ENCODE results near the gene C2orf76.

The C2orf76 gene

GRCh38 chr2:119338826-119339561 lies 27.6 kb downstream of the C2orf76 start:
- Histone ChIP-seq H3K27me3 (ENCODE audit: low read depth) (no peaks in the 10 kb centered on the region), H3K9me3 (no peaks in the 10 kb centered on the region), H3K36me3 (replicated peaks) (no peaks in the 10 kb centered on the region), H3K4me3 (no peak overlapping the region), H3K4me1 (0 out of 2 replicates have a peak, but pooled peaks cover 3% of the 10 kb centered on the region)
- no peak for DNase-seq (ENCODE audit: low spot score in 2 of 2)
- in situ Hi-C loops (cut with MboI; ENCODE audit: low sequenced_read_pairs): no loop called here

DNA sequence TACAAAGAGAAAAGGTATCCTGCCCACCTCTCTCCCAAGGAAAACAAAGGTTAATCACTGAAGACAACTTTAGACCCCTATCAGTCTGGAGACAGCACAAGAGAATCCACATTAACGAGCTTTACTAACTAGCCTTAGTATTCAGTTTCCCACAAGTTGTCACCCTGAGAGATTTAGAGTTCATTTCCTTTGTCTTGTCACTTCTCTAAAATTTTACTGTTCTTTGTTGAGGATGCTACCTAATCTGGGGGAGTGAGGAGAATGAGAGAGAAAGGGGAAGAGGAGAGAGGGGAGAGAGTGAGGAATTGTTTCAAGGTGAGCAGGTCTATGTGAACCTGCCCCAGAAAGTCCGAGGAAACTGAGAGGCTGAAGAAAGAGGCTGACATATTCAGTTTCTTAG lies 28.4 kb downstream of the C2orf76 start:
- Histone ChIP-seq H3K4me1 (no peaks in the 10 kb centered on the region), H3K27me3 (ENCODE audit: low read depth) (no peaks in the 10 kb centered on the region), H3K4me3 (no peak overlapping the region), H3K9me3 (no peaks in the 10 kb centered on the region), H3K36me3 (replicated peaks) (no peaks in the 10 kb centered on the region)
- in situ Hi-C loops (cut with MboI; ENCODE audit: low sequenced_read_pairs): no loop called here
- no peak for DNase-seq (ENCODE audit: low spot score in 2 of 2)

DNA sequence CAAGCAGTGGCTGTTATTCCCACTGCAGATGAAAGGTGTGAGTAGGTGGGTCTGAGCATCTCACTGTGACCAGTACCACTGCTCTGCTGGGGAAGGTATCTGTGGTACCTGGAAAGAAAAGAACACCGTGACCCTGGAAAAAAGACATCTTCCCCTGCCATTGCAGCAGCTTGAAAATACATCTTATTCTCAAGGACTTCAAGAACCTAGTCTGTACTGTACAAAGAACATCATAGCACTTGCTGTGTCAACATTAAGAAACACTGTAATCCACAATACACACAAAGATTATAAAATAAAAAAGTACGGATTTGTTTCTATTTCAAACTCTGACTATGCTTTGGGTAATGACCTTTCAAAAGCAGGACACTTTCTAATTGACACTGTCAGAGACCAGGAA lies 28.9 kb downstream of the C2orf76 start:
- Histone ChIP-seq H3K4me1 (no peaks in the 10 kb centered on the region), H3K4me3 (no peak overlapping the region), H3K36me3 (replicated peaks) (no peaks in the 10 kb centered on the region), H3K27me3 (ENCODE audit: low read depth) (no peaks in the 10 kb centered on the region), H3K9me3 (no peaks in the 10 kb centered on the region)
- no peak for DNase-seq (ENCODE audit: low spot score in 2 of 2)
- in situ Hi-C loops (cut with MboI; ENCODE audit: low sequenced_read_pairs): no loop called here

GRCh38 chr2:119333833-119334232 lies 32.8 kb downstream of the C2orf76 start:
- DNase-seq (ENCODE audit: low spot score in 2 of 2): no peak
- no peaks in the 10 kb centered on the region for H3K9me3 ChIP-seq
- no peaks in the 10 kb centered on the region for H3K36me3 ChIP-seq (replicated peaks)
- H3K4me3 ChIP-seq: no peak overlapping the region
- H3K27me3 ChIP-seq (ENCODE audit: low read depth): no peaks in the 10 kb centered on the region
- H3K4me1 ChIP-seq: no peaks in the 10 kb centered on the region
- in situ Hi-C loops (cut with MboI; ENCODE audit: low sequenced_read_pairs): no loop called here

GRCh38 chr2:119333360-119333759 lies 33.3 kb downstream of the C2orf76 start:
- no peaks in the 10 kb centered on the region for H3K4me1 ChIP-seq
- no peak for DNase-seq (ENCODE audit: low spot score in 2 of 2)

GRCh38 chr2:119332953-119333352 lies 33.7 kb downstream of the C2orf76 start:
- Histone ChIP-seq H3K36me3 (replicated peaks) (no peaks in the 10 kb centered on the region), H3K27me3 (ENCODE audit: low read depth) (no peaks in the 10 kb centered on the region), H3K9me3 (no peaks in the 10 kb centered on the region), H3K4me1 (no peaks in the 10 kb centered on the region), H3K4me3 (no peak overlapping the region)
- in situ Hi-C loops (cut with MboI; ENCODE audit: low sequenced_read_pairs): no loop called here
- DNase-seq (ENCODE audit: low spot score in 2 of 2): no peak

More at GRCh38 chr2:119333360-119333759, 33.3 kb downstream of the C2orf76 start:
- in situ Hi-C loops (cut with MboI; ENCODE audit: low sequenced_read_pairs): no loop called here
- Histone ChIP-seq H3K27me3 (ENCODE audit: low read depth) (no peaks in the 10 kb centered on the region), H3K9me3 (no peaks in the 10 kb centered on the region), H3K4me3 (no peak overlapping the region), H3K36me3 (replicated peaks) (no peaks in the 10 kb centered on the region)

DNA sequence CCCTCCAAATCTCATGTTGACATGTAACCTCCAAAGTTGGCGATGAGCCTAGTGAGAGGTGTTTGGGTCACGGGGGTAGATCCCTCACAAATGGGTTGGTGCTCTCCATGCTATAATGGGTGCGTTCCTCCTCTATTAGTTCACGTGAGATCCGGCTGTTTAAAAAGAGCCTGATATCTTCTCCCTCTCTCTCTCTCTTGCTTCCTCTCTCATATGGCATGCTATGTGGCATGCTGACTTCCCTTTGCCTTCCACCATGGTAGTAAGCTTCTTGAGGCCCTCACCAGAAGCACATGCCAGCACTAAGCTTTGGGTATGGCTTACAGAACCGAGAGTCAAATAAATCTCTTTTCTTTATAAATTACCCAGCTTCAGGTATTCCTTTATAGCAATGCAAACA lies 39.2 kb downstream of the C2orf76 start:
- in situ Hi-C loops (cut with MboI; ENCODE audit: low sequenced_read_pairs): no loop called here
- H3K4me1 ChIP-seq: no peaks in the 10 kb centered on the region
- H3K9me3 ChIP-seq: no peaks in the 10 kb centered on the region
- DNase-seq (ENCODE audit: low spot score in 2 of 2): no peak
- no peaks in the 10 kb centered on the region for H3K27me3 ChIP-seq (ENCODE audit: low read depth)
- H3K36me3 ChIP-seq (replicated peaks): no peaks in the 10 kb centered on the region
- no peak overlapping the region for H3K4me3 ChIP-seq

DNA sequence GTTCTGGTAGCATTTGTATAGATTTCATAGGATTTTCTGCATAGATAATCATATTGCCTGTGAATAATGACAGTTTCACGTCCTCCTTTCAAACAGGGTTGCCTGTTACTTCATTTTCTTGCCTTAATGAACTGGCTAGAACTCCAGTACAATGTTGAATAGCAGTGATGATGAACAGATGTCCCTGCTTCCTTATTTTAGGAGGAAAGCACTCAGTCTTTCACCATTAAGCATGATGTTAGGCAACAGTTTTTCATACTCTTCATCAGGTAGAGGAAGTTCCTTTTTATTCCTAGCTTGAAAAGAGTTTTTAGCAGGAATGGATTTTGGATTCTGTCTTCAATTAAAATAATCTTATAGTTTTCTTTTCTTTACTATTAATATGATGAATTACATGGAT lies 39.7 kb downstream of the C2orf76 start:
- Histone ChIP-seq H3K4me1 (no peaks in the 10 kb centered on the region), H3K27me3 (ENCODE audit: low read depth) (no peaks in the 10 kb centered on the region), H3K36me3 (replicated peaks) (no peaks in the 10 kb centered on the region), H3K9me3 (no peaks in the 10 kb centered on the region), H3K4me3 (no peak overlapping the region)
- in situ Hi-C loops (cut with MboI; ENCODE audit: low sequenced_read_pairs): no loop called here
- no peak for DNase-seq (ENCODE audit: low spot score in 2 of 2)

GRCh38 chr2:119324685-119325270 lies 41.9 kb downstream of the C2orf76 start:
- no peaks in the 10 kb centered on the region for H3K9me3 ChIP-seq
- no peak for DNase-seq (ENCODE audit: low spot score in 2 of 2)
- H3K27me3 ChIP-seq (ENCODE audit: low read depth): no peaks in the 10 kb centered on the region
- no peaks in the 10 kb centered on the region for H3K4me1 ChIP-seq
- no peak overlapping the region for H3K4me3 ChIP-seq
- no peaks in the 10 kb centered on the region for H3K36me3 ChIP-seq (replicated peaks)
- in situ Hi-C loops (cut with MboI; ENCODE audit: low sequenced_read_pairs): no loop called here

DNA sequence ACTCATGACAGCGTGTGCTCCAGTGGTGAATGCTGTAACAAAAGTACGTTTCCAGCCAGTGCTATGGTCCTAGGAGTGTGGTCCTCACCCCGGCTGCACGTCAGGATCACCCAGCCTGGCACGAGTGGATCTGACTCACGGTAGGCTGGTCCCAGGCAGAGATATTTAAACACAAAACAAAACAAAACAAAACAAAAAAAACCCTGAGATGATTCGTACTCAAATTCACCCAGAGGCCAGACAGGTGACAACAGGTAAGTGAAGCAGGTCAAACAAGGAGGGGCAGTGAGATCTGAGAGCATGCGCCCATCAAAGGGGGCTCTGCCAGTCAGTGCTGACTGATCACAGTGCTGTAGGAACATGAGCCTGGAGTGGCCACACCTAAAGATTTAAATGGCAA lies 43.2 kb downstream of the C2orf76 start:
- no peaks in the 10 kb centered on the region for H3K27me3 ChIP-seq (ENCODE audit: low read depth)
- H3K36me3 ChIP-seq (replicated peaks): no peaks in the 10 kb centered on the region
- in situ Hi-C loops (cut with MboI; ENCODE audit: low sequenced_read_pairs): no loop called here
- H3K9me3 ChIP-seq: no peaks in the 10 kb centered on the region
- no peak for DNase-seq (ENCODE audit: low spot score in 2 of 2)
- no peak overlapping the region for H3K4me3 ChIP-seq
- no peaks in the 10 kb centered on the region for H3K4me1 ChIP-seq

- in situ Hi-C loops (cut with MboI; ENCODE audit: low sequenced_read_pairs): no loop called here
- no peak for DNase-seq (ENCODE audit: low spot score in 2 of 2)
- no peaks in the 10 kb centered on the region for H3K27me3 ChIP-seq (ENCODE audit: low read depth)
- H3K36me3 ChIP-seq (replicated peaks): no peaks in the 10 kb centered on the region
- no peaks in the 10 kb centered on the region for H3K9me3 ChIP-seq
- H3K4me1 ChIP-seq: no peaks in the 10 kb centered on the region
- no peak overlapping the region for H3K4me3 ChIP-seq
These were observed 47.0 kb downstream of the C2orf76 start for GRCh38 chr2:119319593-119319992.

DNA sequence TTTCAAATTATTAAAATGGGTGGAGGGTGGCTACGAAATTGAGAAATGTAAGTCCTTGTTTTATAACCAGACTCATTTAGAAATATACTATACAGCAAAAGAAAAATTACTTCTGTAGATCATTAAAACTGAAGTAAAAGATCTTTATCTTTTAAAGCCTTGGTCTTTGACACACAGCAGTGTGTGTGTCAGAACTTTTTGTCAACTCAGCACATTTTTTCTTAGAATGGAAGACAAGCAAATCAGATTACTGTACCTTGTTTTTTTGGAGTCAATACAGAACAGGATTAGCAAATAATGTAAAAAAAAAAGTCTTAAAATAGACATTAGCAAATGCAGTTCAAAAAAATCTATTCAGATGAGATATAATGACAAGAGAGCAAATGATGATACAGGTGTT lies 49.1 kb downstream of the C2orf76 start:
- no peak overlapping the region for H3K4me3 ChIP-seq
- no peaks in the 10 kb centered on the region for H3K27me3 ChIP-seq (ENCODE audit: low read depth)
- H3K4me1 ChIP-seq: no peaks in the 10 kb centered on the region
- no peak for DNase-seq (ENCODE audit: low spot score in 2 of 2)
- H3K36me3 ChIP-seq (replicated peaks): no peaks in the 10 kb centered on the region
- in situ Hi-C loops (cut with MboI; ENCODE audit: low sequenced_read_pairs): no loop called here
- no peaks in the 10 kb centered on the region for H3K9me3 ChIP-seq

DNA sequence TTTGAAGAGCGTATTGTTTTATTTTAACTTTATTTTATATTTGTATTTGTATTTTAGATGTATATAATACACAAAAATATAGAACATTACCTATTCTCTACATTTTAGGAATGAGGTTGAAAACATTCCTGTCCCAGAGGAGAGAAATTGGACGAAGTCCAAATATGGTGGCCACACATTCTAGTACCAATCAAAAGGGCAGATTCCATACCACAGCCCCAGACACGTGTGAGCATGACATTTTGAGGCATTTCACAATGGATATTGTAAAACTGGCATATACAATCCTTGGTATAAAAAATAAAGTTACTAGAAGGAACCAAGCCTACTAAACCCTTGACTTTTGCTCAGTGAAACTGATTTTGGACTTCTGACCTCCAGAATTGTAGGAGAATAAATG lies 50.6 kb downstream of the C2orf76 start:
- Histone ChIP-seq H3K4me3 (no peak overlapping the region), H3K4me1 (no peaks in the 10 kb centered on the region), H3K36me3 (replicated peaks) (no peaks in the 10 kb centered on the region), H3K9me3 (no peaks in the 10 kb centered on the region), H3K27me3 (ENCODE audit: low read depth) (no peaks in the 10 kb centered on the region)
- no peak for DNase-seq (ENCODE audit: low spot score in 2 of 2)
- in situ Hi-C loops (cut with MboI; ENCODE audit: low sequenced_read_pairs): no loop called here

- H3K36me3 ChIP-seq (replicated peaks): no peaks in the 10 kb centered on the region
- in situ Hi-C loops (cut with MboI; ENCODE audit: low sequenced_read_pairs): no loop called here
- H3K4me1 ChIP-seq: no peaks in the 10 kb centered on the region
- no peaks in the 10 kb centered on the region for H3K27me3 ChIP-seq (ENCODE audit: low read depth)
- no peak overlapping the region for H3K4me3 ChIP-seq
- H3K9me3 ChIP-seq: no peaks in the 10 kb centered on the region
- no peak for DNase-seq (ENCODE audit: low spot score in 2 of 2)
These were observed 51.3 kb downstream of the C2orf76 start for GRCh38 chr2:119315241-119315925.
